ENCODE results near the gene SLC45A1. TPM values are rescaled to one million over a fixed set of nuclear protein-coding genes. Genes with fewer than 3 reads are reported as not detected.

SLC45A1 gene
- total and polyA plus RNA-seq, 12 donors, result 0.53 to 4.1 (median 1.6) TPM

DNA sequence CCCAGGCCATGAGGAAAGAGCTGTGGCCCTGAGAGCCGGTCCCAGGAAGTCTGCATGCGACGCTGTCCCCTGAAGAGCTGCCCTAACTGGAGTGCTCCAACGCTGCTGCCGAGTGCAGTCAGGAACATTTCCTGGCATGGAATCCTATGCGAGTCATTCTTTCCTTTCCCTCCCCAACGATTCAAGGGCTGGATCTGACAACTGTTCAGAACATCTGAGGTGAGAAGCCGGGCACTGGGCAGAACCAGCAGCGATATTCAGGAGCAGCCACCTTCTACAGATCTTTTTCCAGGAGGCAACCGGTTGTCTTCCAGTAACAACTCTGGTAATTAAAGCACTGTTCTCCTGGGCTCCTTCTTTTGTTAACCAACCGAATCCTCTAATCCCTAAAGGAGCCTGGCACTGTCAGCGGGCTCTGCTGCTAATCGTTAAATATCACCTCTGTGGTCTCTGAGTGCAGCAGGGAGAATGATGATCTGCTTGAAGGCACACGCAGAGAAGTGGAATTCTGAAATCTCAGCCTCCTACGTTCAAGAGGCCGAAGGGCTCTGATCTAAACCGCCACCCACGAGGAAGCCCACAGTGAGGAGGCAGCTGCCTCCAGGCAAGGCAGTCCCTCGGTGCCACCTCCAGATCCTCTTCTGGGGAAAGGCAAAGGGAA, 55.8 kb downstream of the SLC45A1 start:
- peak overlapping the region; percentile 83 to 93 (median 88) for H3K27ac ChIP-seq
- peaks cover 0 to 45% (median 0%) of the 10 kb centered on the region in 9 donors for H3K36me3 ChIP-seq
- DNase-seq (peak; percentile 68 to 87), ATAC-seq (peak; percentile 78 to 90 (median 88))
- TF ChIP-seq, protein P1, sequence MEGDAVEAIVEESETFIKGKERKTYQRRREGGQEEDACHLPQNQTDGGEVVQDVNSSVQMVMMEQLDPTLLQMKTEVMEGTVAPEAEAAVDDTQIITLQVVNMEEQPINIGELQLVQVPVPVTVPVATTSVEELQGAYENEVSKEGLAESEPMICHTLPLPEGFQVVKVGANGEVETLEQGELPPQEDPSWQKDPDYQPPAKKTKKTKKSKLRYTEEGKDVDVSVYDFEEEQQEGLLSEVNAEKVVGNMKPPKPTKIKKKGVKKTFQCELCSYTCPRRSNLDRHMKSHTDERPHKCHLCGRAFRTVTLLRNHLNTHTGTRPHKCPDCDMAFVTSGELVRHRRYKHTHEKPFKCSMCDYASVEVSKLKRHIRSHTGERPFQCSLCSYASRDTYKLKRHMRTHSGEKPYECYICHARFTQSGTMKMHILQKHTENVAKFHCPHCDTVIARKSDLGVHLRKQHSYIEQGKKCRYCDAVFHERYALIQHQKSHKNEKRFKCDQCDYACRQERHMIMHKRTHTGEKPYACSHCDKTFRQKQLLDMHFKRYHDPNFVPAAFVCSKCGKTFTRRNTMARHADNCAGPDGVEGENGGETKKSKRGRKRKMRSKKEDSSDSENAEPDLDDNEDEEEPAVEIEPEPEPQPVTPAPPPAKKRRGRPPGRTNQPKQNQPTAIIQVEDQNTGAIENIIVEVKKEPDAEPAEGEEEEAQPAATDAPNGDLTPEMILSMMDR (IDR thresholded peaks at IDR 0.05), result no peak
- intact Hi-C loops (cut with DNase I), result loop anchor here in 8 of 10 donors (5.0 kb wide), 2 partner anchors 34 to 49 kb away; no protein-coding TSS in a partner anchor
- no peaks in the 10 kb centered on the region for H3K9me3 ChIP-seq
- H3K4me1 ChIP-seq, result peaks cover 38 to 96% (median 80%) of the 10 kb centered on the region in 9 donors
- no peaks in the 10 kb centered on the region for H3K27me3 ChIP-seq
- peak overlapping the region in 4 of 10 donors; percentile 1 to 31 (median 6) for H3K4me3 ChIP-seq
- WGBS, 2 donors, result 11 to 18% methylated on average over 19 of the region's 19 CpGs

DNA sequence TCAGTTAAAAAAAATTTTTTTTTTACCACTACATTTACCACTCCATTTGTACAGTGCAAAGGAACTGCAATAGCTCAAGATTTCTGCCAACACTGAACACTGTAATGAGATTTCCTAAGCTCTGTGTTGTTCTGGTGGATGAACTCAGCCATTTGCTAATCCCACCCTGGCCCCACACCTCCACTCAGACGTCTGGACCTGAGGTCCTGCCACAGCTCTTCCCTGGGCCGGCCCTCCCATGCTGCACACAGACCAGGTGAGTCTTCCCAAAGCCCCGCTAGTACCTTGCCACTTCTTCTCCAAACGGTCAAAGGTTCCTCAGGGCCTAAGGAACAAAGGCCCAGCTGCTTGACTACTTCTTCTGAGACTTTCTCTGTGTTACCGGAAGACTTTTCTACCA, 56.4 kb downstream of the SLC45A1 start:
- H3K36me3 ChIP-seq, result peaks cover 0 to 50% (median 0%) of the 10 kb centered on the region in 9 donors
- TF ChIP-seq, protein P1 (IDR thresholded peaks at IDR 0.05), result no peak
- H3K4me3 ChIP-seq, result no peak overlapping the region
- peak overlapping the region; percentile 83 to 93 (median 88) for H3K27ac ChIP-seq
- WGBS, 2 donors, result 76 to 79% methylated on average over 5 of the region's 5 CpGs
- no peaks in the 10 kb centered on the region for H3K9me3 ChIP-seq
- DNase-seq (no peak), ATAC-seq (peak in 1 of 8 donors; percentile 14)
- no peaks in the 10 kb centered on the region for H3K27me3 ChIP-seq
- intact Hi-C loops (cut with DNase I), result loop anchor here in 8 of 10 donors (5.0 kb wide), 2 partner anchors 33 to 48 kb away; no protein-coding TSS in a partner anchor
- peaks cover 43 to 96% (median 80%) of the 10 kb centered on the region in 9 donors for H3K4me1 ChIP-seq

DNA sequence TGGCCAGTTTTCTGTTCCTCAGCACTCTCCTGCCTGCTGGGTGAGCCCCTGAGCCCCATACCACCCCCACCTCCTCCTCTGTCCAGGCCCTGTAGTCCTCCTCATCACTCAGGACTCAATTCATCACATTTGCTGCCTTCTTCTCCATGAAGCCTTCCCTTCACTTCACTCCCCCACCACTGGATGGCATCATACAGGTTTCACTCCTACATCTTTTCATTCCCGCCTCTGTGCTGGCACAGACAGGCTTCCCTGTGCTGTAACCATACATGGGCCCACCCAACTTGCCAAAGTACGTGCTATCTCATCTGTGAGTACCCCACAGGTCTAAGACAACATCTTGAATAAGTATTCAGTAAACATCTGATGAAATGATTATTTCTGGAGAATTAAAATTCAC, 56.9 kb downstream of the SLC45A1 start:
- H3K9me3 ChIP-seq, result no peaks in the 10 kb centered on the region
- H3K27ac ChIP-seq, result peak overlapping the region; percentile 83 to 93 (median 88)
- ATAC-seq, result no peak
- TF ChIP-seq, protein P1 (IDR thresholded peaks at IDR 0.05), result peak in 7 of 9 donors; percentile 24 to 47 (median 37)
- DNase-seq, result peak in 1 of 2 donors; percentile 16
- 82 to 85% methylated on average over 2 of the region's 2 CpGs for whole genome bisulfite sequencing, 2 donors
- H3K4me1 ChIP-seq, result peaks cover 47 to 96% (median 82%) of the 10 kb centered on the region in 9 donors
- no peaks in the 10 kb centered on the region for H3K27me3 ChIP-seq
- no peak overlapping the region for H3K4me3 ChIP-seq
- H3K36me3 ChIP-seq, result peaks cover 0 to 54% (median 0%) of the 10 kb centered on the region in 9 donors
- intact Hi-C loops (cut with DNase I), result loop anchor here in 8 of 10 donors (5.0 kb wide), 2 partner anchors 32 to 47 kb away; no protein-coding TSS in a partner anchor

DNA sequence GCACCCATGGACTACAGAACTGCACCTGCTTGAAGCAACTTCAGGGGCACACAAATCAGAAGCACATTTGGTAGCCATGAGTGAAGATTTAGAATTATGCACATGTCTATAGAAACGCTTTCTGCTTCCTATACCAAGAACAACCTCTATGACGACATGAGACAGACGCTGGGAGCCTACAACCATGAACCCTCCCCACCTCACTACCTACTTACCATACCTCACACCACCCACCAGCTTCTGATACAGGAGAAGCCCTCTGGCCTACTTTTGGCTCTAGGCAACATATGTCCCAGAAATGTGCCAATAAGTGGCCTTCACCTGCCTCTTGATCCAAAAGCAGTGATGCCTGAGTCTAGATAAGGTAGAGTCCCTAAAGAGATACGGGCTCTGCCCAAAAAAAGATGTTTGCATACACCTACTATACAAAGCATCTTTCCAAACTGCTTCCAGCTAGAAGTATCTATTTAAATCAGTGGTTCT, 58.5 kb downstream of the SLC45A1 start:
- Histone ChIP-seq H3K4me3 (no peak overlapping the region), H3K27ac (peak overlapping the region in 5 of 10 donors; percentile 21 to 81 (median 41)), H3K9me3 (no peaks in the 10 kb centered on the region), H3K27me3 (no peaks in the 10 kb centered on the region), H3K4me1 (peaks cover 46 to 96% (median 82%) of the 10 kb centered on the region in 9 donors), H3K36me3 (peaks cover 0 to 53% (median 0%) of the 10 kb centered on the region in 9 donors)
- DNase-seq (no peak), ATAC-seq (no peak)
- TF ChIP-seq, protein P1 (IDR thresholded peaks at IDR 0.05), result no peak
- intact Hi-C loops (cut with DNase I), result no loop called here
- WGBS, 2 donors, result 72 to 75% methylated on average over 4 of the region's 4 CpGs
